Neural cell (in vitro differentiated cells): ENCODE measurements around the gene SNX33. TPM values are rescaled to one million over a fixed set of nuclear protein-coding genes. Genes with fewer than 3 reads are reported as not detected.

Experiments used
- H2AFZ ChIP-seq: fragments of 200-600, 300-800 bp; sonication (generic), shearing (Covaris generic); 2 replicates; pipeline ENCODE4 v1.6.0; 2014; ENCODE audit warnings: low read depth, mild to moderate bottlenecking, antibody characterized with exemption, low read length, moderate library complexity
- H3F3A ChIP-seq: fragments of 200-600 bp; shearing (Covaris generic); 2 replicates; pipeline ENCODE4 v1.6.1; 2016; ENCODE audit warnings: mild to moderate bottlenecking, moderate library complexity, mixed read lengths, antibody characterized with exemption, low read length; ENCODE audit not compliant: insufficient read depth, poor library complexity, severe bottlenecking
- H3K27ac ChIP-seq: fragments of 200-600, 300-800 bp; sonication (generic), shearing (Covaris generic); 2 replicates; pipeline ENCODE4 v1.5.1; 2014; ENCODE audit warnings: mild to moderate bottlenecking, low read length, moderate library complexity
- H3K27me3 ChIP-seq: fragments of 300-800, 200-600 bp; sonication (generic), shearing (Covaris generic); 2 replicates; pipeline ENCODE4 v1.6.0; 2014; ENCODE audit warnings: mild to moderate bottlenecking, low read depth, low read length, moderate library complexity; ENCODE audit not compliant: insufficient read depth
- H3K36me3 ChIP-seq: fragments of 300-800, 200-600 bp; sonication (generic), shearing (Covaris generic); 2 replicates; pipeline ENCODE4 v1.5.1; 2014; ENCODE audit warnings: mild to moderate bottlenecking, antibody characterized with exemption, low read length, moderate library complexity; ENCODE audit not compliant: insufficient read depth
- H3K4me2 ChIP-seq: fragments of 300-800, 200-600 bp; sonication (generic), shearing (Covaris generic); 2 replicates; pipeline ENCODE4 v1.6.0; 2014; ENCODE audit warnings: mild to moderate bottlenecking, low read length
- H3K4me3 ChIP-seq: fragments of 300-800, 200-600 bp; sonication (generic), shearing (Covaris generic); 2 replicates; pipeline ENCODE4 v1.5.1; 2014; ENCODE audit warnings: mild to moderate bottlenecking, low read length, moderate library complexity
- H3K79me2 ChIP-seq: fragments of 200-600 bp; shearing (Covaris generic); replicated peaks from 2 replicates; pipeline ENCODE4 v1.6.0; 2014; ENCODE audit warnings: mild to moderate bottlenecking, low read length, moderate library complexity; ENCODE audit not compliant: insufficient read depth
- H3K9ac ChIP-seq: fragments of 300-800, 200-600 bp; sonication (generic), shearing (Covaris generic); 2 replicates; pipeline ENCODE4 v1.6.1; 2016; ENCODE audit warnings: mild to moderate bottlenecking, low read length, mixed read lengths
- H3K9me2 ChIP-seq: fragments of 200-600 bp; shearing (Covaris generic); 2 replicates; pipeline ENCODE4 v1.6.1; 2016; ENCODE audit warnings: mild to moderate bottlenecking, low read length, mixed read lengths; ENCODE audit not compliant: insufficient read depth
- H3K9me3 ChIP-seq: fragments of 200-600, 300-800 bp; sonication (generic), shearing (Covaris generic); 2 replicates; pipeline ENCODE4 v1.6.1; 2016; ENCODE audit warnings: mild to moderate bottlenecking, mixed run types, low read length, moderate library complexity, mixed read lengths
- H4K20me1 ChIP-seq: fragments of 200-600 bp; shearing (Covaris generic); 2 replicates; pipeline ENCODE4 v1.6.1; 2016; ENCODE audit warnings: mild to moderate bottlenecking, mixed run types; ENCODE audit not compliant: insufficient read depth
- CTCF ChIP-seq: fragments of 450-650 bp; IDR thresholded peaks from 2 replicates; pipeline ENCODE4 v1.5.1; 2014; ENCODE audit warnings: antibody characterized with exemption, mild to moderate bottlenecking, moderate library complexity; ENCODE audit not compliant: poor library complexity, severe bottlenecking
- EP300 ChIP-seq: fragments of 450-650 bp; conservative IDR thresholded peaks from 2 replicates; pipeline ENCODE4 v1.6.1; 2014; ENCODE audit warnings: antibody characterized with exemption, mild to moderate bottlenecking, moderate library complexity; ENCODE audit not compliant: poor library complexity, severe bottlenecking
- EZH2 ChIP-seq: fragments of 200-600, 300-800 bp; shearing (Covaris generic), sonication (generic); IDR thresholded peaks from 2 replicates; pipeline ENCODE4 v1.6.1; 2014; ENCODE audit warnings: antibody characterized with exemption, low read length, borderline replicate concordance, mild to moderate bottlenecking; ENCODE audit not compliant: insufficient read depth, poor library complexity, severe bottlenecking
- MXI1 ChIP-seq: fragments of 450-650 bp; conservative IDR thresholded peaks from 2 replicates; pipeline ENCODE4 v1.6.1; 2014; ENCODE audit warnings: antibody characterized with exemption, mild to moderate bottlenecking; ENCODE audit not compliant: poor library complexity, severe bottlenecking
- POLR2AphosphoS5 ChIP-seq: IDR thresholded peaks from 2 replicates; pipeline ENCODE4 v1.6.1; 2012
- RAD21 ChIP-seq: fragments of 450-650 bp; conservative IDR thresholded peaks from 2 replicates; pipeline ENCODE4 v1.6.1; 2014; ENCODE audit warnings: antibody characterized with exemption, mild to moderate bottlenecking, moderate library complexity
- REST ChIP-seq: IDR thresholded peaks from 2 replicates; pipeline ENCODE4 v1.6.1; 2012; ENCODE audit warnings: borderline replicate concordance
- SMC3 ChIP-seq: fragments of 450-650 bp; conservative IDR thresholded peaks from 2 replicates; pipeline ENCODE4 v1.6.1; 2014; ENCODE audit warnings: antibody characterized with exemption, mild to moderate bottlenecking, moderate library complexity; ENCODE audit not compliant: poor library complexity
- TAF1 ChIP-seq: IDR thresholded peaks from 2 replicates; pipeline ENCODE4 v1.6.1; 2012; ENCODE audit warnings: low read depth
- polyA plus RNA-seq: library from polyadenylated mRNA; depleted of rRNA; stranded (reverse); fragments of >200 nt; gene quantifications from 2 replicates; pipeline ENCODE4 v1.2.3, GENCODE V29; 2014

The SNX33 gene
- polyA plus RNA-seq, 1 donor from 2014 or later, result 0.14 TPM

GRCh38 chr15:75656813-75657212, 9.1 kb downstream of the SNX33 start:
- H3K4me2 ChIP-seq, result no peak overlapping the region
- no peaks in the 10 kb centered on the region for H3K79me2 ChIP-seq
- H3K4me3 ChIP-seq, result no peak overlapping the region
- no peaks in the 10 kb centered on the region for H3K9me3 ChIP-seq
- H3K36me3 ChIP-seq, result no peaks in the 10 kb centered on the region
- H3K9me2 ChIP-seq, result no peaks in the 10 kb centered on the region
- no peaks in the 10 kb centered on the region for H4K20me1 ChIP-seq
- TF ChIP-seq TAF1 (no peak), SMC3 (no peak), EZH2 (no peak), REST (no peak), POLR2AphosphoS5 (no peak), CTCF (no peak), MXI1 (no peak), EP300 (no peak), RAD21 (no peak)
- no peak overlapping the region for H3K9ac ChIP-seq
- no peak overlapping the region for H2AFZ ChIP-seq
- H3K27ac ChIP-seq, result no peak overlapping the region
- no peaks in the 10 kb centered on the region for H3F3A ChIP-seq
- H3K27me3 ChIP-seq, result no peaks in the 10 kb centered on the region

GRCh38 chr15:75659141-75659771, 11.5 kb downstream of the SNX33 start:
- H3K9me3 ChIP-seq, result no peaks in the 10 kb centered on the region
- no peaks in the 10 kb centered on the region for H4K20me1 ChIP-seq
- H2AFZ ChIP-seq, result no peak overlapping the region
- no peak overlapping the region for H3K4me3 ChIP-seq
- no peak overlapping the region for H3K9ac ChIP-seq
- TF ChIP-seq RAD21, result no peak
- no peak for TF ChIP-seq REST
- no peaks in the 10 kb centered on the region for H3F3A ChIP-seq
- no peaks in the 10 kb centered on the region for H3K36me3 ChIP-seq
- no peak overlapping the region for H3K27ac ChIP-seq
- no peaks in the 10 kb centered on the region for H3K27me3 ChIP-seq
- no peak overlapping the region for H3K4me2 ChIP-seq
- H3K9me2 ChIP-seq, result no peaks in the 10 kb centered on the region
- no peaks in the 10 kb centered on the region for H3K79me2 ChIP-seq
